Vagina (tissue), 2 donors: Measurements from ENCODE around the gene PRXL2A.

ENCODE experiments used
- POLR2A ChIP-seq, 2 donors: fragments of 450-650 bp; IDR thresholded peaks; one replicate each; pipeline ENCODE4 v1.6.1; 2017; ENCODE audit warnings: antibody characterized with exemption in 2 of 2, mild to moderate bottlenecking in 2 of 2, moderate library complexity in 2 of 2
- TF ChIP-seq, protein P1 (sequence below), 3 experiments: fragments of 450-650 bp in 2 of 3; fragments of 200-600 bp in 1 of 3; sonication (generic) in 1 of 3; IDR thresholded peaks; one replicate each; pipeline ENCODE4 v1.5.1; 2017 to 2019; ENCODE audit warnings: antibody characterized with exemption in 3 of 3, mild to moderate bottlenecking in 2 of 3, moderate library complexity in 2 of 3

DNA sequence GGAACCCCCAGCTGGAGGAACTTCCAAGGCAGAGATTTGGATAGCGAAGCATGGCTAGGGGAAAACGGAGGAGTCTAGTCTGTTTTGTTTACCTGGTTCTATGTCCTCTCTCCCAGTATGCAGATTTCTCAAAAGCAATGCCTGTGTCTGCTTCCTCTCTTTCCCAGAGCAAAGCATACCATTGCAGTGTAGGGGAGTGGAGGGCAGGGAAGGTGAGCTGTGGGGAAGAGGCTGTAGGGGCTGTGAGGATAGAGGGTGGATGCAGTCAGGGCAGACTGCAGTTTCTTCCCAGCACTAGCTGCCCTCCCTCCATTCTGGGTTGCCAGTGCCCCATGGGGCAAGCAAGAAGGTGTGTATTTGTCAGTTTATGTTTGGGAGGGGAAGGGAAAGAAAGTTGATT is 28.9 kb downstream of the PRXL2A start:
- TF ChIP-seq, protein P1, sequence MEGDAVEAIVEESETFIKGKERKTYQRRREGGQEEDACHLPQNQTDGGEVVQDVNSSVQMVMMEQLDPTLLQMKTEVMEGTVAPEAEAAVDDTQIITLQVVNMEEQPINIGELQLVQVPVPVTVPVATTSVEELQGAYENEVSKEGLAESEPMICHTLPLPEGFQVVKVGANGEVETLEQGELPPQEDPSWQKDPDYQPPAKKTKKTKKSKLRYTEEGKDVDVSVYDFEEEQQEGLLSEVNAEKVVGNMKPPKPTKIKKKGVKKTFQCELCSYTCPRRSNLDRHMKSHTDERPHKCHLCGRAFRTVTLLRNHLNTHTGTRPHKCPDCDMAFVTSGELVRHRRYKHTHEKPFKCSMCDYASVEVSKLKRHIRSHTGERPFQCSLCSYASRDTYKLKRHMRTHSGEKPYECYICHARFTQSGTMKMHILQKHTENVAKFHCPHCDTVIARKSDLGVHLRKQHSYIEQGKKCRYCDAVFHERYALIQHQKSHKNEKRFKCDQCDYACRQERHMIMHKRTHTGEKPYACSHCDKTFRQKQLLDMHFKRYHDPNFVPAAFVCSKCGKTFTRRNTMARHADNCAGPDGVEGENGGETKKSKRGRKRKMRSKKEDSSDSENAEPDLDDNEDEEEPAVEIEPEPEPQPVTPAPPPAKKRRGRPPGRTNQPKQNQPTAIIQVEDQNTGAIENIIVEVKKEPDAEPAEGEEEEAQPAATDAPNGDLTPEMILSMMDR (IDR thresholded peaks at IDR 0.05), result no peak
- TF ChIP-seq POLR2A (IDR thresholded peaks at IDR 0.05), result no peak
